ENCODE data around the gene VPS37B.

Gene VPS37B

DNA sequence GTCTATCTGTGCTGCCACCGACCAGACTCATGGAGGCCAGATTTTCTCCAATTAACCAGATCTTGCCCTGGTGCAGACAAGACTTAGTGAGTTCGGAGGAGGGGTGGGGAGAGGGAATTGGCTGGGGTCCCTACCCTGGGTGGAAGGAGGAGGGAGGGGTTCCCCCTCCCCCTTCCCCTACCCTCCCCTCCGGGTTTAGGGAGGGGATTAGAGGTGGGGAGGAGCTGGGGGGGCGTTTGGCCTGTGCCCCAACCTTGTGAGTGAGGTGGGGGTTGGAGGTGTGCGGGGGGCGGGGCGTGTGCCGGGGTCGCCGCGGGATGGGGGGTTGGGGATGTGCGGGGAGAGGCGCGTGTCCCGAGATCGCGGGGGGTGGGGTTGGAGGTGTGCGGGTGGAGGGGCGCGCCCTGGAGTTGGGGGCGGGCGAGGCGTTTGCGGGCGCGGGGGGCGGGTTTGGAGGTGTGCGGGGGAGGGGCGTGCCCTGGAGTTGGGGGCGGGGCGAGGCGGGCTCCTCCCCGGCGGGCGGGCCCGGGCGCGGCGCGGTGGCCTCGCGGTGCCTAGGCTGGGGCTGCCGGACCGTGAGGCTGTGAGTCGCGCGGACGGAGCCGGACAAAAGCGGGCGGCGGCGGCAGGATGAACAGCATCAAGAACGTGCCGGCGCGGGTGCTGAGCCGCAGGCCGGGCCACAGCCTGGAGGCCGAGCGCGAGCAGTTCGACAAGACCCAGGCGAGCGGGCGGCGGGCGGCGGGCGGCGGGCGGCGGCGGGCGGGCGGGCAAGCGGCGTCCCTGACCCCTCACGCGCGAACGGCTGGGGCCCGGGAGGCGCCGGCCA lies 60.8 kb downstream of the VPS37B start, which contains the start of gene HIP1R:
Gene HIP1R (plus strand): TSS at position 537 of the 829 bp plus-strand sequence. CDS start 94 bp downstream, at position 631.
- Histone ChIP-seq H3K9me3 (ENCODE audit: control insufficient read depth, insufficient read depth, low read depth, low read length) (no peaks in the 10 kb centered on the region), H3K4me1 (ENCODE audit: control insufficient read depth, insufficient read depth, low read length) (peaks cover 9% of the 10 kb centered on the region), H3K27ac (ENCODE audit: extremely low read depth, low read depth, low read length) (peak within 1 kb of the TSS; percentile 34; the same call in 1 of the 2 replicates), H3K4me3 (ENCODE audit: low read depth, low read length) (peak within 1 kb of the TSS; percentile 69), H3K36me3 (ENCODE audit: control insufficient read depth in 2 of 2, insufficient read depth in 1 of 2, low read length in 2 of 2) (peaks cover 0 to 7% of the 10 kb centered on the region in 2 experiments; a peak in 1 of 3 replicates)
- ChIA-PET CTCF (interaction anchor here (0.7 to 1.6 kb wide), 4 partner anchors 39 to 204 kb away, joined by 3 to 5 read pairs (median 4); no protein-coding TSS in a partner anchor), POLR2A (interaction anchor here (0.6 to 1.5 kb wide), 4 partner anchors 8 to 364 kb away, joined by 3 to 5 read pairs (median 4); no protein-coding TSS in a partner anchor)
- TF ChIP-seq ZBTB26 (tag by site-specific recombination; optimal IDR thresholded peaks at IDR 0.05) (peak; percentile 24), ZXDB (tag by site-specific recombination; IDR thresholded peaks at IDR 0.05) (peak; percentile 3; the same call in 1 of the 2 replicates), YY2 (tag by site-specific recombination; IDR thresholded peaks at IDR 0.05) (no peak), AEBP2 (tag by site-specific recombination; IDR thresholded peaks at IDR 0.05; ENCODE audit: borderline replicate concordance) (no peak), KLF17 (tag by site-specific recombination; IDR thresholded peaks at IDR 0.05) (peak; percentile 46; the same call in 1 of the 2 replicates), SP3 (tag by site-specific recombination; IDR thresholded peaks at IDR 0.05) (peak; percentile 79), SP7 (tag by site-specific recombination; IDR thresholded peaks at IDR 0.05) (no peak), KLF9 (tag by site-specific recombination; IDR thresholded peaks at IDR 0.05; ENCODE audit: low read depth) (0 out of 2 replicates have a peak, but pooled peaks have one; percentile 33), KLF10 (tag by site-specific recombination; IDR thresholded peaks at IDR 0.05) (peak; percentile 46), ZBTB20 (tag by site-specific recombination; IDR thresholded peaks at IDR 0.05) (0 out of 2 replicates have a peak, but pooled peaks have one; percentile 60), WT1 (tag by site-specific recombination; IDR thresholded peaks at IDR 0.05) (peak; percentile 44), HIC1 (tag by site-specific recombination; IDR thresholded peaks at IDR 0.05) (0 out of 2 replicates have a peak, but pooled peaks have one; percentile 4), ZNF518A (tag by site-specific recombination; conservative IDR thresholded peaks at IDR 0.05; ENCODE audit: low read depth) (no peak), KLF1 (tag by site-specific recombination; IDR thresholded peaks at IDR 0.05) (0 out of 2 replicates have a peak, but pooled peaks have one; percentile 9), ZSCAN30 (tag by site-specific recombination; IDR thresholded peaks at IDR 0.05) (no peak), GLIS2 (tag by site-specific recombination; IDR thresholded peaks at IDR 0.05) (peak; percentile 68)
- TF ChIP-seq, protein P1, sequence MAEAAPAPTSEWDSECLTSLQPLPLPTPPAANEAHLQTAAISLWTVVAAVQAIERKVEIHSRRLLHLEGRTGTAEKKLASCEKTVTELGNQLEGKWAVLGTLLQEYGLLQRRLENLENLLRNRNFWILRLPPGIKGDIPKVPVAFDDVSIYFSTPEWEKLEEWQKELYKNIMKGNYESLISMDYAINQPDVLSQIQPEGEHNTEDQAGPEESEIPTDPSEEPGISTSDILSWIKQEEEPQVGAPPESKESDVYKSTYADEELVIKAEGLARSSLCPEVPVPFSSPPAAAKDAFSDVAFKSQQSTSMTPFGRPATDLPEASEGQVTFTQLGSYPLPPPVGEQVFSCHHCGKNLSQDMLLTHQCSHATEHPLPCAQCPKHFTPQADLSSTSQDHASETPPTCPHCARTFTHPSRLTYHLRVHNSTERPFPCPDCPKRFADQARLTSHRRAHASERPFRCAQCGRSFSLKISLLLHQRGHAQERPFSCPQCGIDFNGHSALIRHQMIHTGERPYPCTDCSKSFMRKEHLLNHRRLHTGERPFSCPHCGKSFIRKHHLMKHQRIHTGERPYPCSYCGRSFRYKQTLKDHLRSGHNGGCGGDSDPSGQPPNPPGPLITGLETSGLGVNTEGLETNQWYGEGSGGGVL (tag by site-specific recombination; IDR thresholded peaks at IDR 0.05) = peak; percentile 98
- TF ChIP-seq, protein P2, sequence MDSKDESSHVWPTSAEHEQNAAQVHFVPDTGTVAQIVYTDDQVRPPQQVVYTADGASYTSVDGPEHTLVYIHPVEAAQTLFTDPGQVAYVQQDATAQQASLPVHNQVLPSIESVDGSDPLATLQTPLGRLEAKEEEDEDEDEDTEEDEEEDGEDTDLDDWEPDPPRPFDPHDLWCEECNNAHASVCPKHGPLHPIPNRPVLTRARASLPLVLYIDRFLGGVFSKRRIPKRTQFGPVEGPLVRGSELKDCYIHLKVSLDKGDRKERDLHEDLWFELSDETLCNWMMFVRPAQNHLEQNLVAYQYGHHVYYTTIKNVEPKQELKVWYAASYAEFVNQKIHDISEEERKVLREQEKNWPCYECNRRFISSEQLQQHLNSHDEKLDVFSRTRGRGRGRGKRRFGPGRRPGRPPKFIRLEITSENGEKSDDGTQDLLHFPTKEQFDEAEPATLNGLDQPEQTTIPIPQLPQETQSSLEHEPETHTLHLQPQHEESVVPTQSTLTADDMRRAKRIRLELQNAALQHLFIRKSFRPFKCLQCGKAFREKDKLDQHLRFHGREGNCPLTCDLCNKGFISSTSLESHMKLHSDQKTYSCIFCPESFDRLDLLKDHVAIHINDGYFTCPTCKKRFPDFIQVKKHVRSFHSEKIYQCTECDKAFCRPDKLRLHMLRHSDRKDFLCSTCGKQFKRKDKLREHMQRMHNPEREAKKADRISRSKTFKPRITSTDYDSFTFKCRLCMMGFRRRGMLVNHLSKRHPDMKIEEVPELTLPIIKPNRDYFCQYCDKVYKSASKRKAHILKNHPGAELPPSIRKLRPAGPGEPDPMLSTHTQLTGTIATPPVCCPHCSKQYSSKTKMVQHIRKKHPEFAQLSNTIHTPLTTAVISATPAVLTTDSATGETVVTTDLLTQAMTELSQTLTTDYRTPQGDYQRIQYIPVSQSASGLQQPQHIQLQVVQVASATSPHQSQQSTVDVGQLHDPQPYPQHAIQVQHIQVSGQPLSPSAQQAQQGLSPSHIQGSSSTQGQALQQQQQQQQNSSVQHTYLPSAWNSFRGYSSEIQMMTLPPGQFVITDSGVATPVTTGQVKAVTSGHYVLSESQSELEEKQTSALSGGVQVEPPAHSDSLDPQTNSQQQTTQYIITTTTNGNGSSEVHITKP (tag by site-specific recombination; IDR thresholded peaks at IDR 0.05) = no peak

Measured in HEK293 (cell line).